ENCODE results near the gene AK2.

The AK2 gene

DNA sequence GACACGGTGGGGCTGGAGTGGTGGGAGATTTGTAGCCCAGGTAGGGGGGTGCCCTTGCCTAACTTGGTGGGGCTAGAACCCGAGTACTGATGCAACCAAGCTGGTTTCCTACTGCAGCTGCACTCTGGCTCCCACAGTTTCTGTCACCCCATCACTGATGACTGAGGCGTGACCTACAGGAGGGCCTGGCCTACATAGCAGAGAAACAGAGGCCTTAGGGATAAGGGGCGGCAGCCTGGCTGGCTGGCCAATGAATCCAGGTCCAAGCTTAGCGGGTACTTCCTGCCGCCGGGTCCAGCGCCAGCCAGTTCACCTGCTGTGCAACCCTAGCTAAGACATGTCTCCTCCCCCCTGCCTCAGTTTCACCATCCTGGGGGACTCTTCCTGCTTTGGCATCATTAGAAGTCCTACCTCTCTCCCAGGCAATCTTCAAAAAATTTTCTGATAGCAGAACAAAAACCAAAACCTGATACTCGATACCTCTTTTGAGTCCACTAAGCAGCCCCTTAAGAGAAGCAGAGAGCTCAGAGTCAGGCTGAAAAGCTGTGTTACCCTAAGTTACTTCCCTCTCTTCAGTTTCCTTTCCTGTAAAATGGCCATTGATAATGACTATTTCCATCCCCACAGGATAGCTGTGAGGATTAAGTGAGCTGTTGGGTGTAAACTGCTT is 44.7 kb downstream of the AK2 start:
- H3K27ac ChIP-seq = no peak overlapping the region

DNA sequence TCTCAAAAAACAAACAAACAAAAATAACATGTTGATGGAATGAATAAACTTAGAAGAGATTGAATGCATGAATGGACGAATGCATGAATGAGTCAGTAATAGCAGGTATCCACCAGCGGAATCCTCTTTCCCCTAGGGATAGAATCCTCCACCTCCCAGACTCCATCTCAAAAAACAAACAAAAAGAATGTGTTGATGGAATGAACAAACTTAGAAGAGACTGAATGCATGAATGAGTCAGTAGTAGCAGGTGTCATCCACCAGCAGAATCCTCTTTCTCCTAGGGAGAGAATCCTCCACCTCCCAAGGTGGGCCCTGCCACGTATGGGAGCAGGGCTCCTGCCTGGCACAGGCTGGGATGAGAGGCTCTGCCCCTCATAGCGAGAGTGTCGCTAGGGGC is 45.3 kb downstream of the AK2 start:
- no peak overlapping the region for H3K27ac ChIP-seq
- no peak for TF ChIP-seq CTCF (conservative IDR thresholded peaks at IDR 0.05)

More for the DNA sequence above, 44.7 kb downstream of the AK2 start:
- no peak for TF ChIP-seq CTCF (conservative IDR thresholded peaks at IDR 0.05)

- TF ChIP-seq CTCF (conservative IDR thresholded peaks at IDR 0.05) = no peak
- H3K27ac ChIP-seq = no peak overlapping the region
Observed at GRCh38 chr1:32990887-32991286, 45.8 kb downstream of the AK2 start.

DNA sequence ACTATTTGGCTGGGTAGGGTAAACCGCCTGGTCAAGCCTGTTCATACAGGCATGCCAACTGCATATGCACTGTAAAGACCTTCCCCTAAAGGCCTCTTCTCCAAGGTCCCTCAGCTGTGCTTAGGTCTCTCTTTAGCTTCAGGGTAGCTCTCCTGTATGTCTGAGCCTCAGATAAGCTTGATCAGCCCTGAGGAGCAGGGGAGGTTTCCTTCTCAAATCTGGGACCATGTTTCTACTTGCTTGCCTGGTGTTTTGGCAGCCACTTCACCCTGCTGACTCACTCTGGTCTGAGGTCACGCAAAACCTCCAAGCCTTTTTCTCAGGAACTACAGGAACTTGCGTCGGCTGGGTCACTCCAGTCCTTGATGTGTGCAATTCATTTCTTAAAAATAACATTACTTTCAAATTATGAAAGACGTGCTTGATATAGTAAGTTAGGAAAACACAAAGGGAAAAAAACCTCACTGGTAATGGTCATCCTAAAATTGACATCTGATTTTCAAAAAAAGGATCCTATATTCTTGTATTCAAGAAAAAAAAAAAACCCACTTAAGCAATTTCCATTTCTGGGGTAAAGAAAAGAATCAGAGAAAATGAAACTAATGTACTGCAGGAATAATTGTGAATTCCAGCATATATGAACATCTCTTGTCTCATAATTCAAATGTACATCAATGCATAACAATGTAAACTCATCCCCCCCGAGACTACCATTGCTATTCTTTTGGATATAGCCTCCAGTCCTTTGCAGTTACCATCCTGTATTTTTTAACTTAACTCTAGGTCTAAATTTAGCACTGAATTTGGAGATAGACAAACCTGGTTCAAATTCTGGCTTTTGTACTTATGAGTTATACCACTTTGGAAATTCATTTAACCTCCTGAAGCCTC is 47.3 kb downstream of the AK2 start:
- no peak overlapping the region for H3K27ac ChIP-seq
- TF ChIP-seq CTCF (conservative IDR thresholded peaks at IDR 0.05) = no peak

DNA sequence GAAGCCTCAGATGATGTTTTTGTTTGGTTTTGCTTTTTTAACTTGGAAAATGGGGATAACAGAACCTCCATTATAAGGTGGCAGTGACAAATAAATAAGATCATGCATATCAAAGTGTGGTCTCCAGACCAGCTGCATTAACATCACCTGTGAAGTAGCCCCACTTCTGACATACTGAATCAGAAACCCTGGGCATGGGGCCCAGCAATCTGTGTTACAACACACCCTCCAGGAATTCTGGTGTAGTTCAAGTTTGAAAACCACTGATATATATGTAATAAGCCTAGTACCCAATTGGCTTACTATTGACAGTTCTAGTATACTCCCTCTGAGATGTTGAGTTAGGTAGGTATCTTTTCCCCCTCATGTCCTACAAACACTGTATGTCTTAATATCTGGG is 48.0 kb downstream of the AK2 start:
- no peak overlapping the region for H3K27ac ChIP-seq
- no peak for TF ChIP-seq CTCF (conservative IDR thresholded peaks at IDR 0.05)

DNA sequence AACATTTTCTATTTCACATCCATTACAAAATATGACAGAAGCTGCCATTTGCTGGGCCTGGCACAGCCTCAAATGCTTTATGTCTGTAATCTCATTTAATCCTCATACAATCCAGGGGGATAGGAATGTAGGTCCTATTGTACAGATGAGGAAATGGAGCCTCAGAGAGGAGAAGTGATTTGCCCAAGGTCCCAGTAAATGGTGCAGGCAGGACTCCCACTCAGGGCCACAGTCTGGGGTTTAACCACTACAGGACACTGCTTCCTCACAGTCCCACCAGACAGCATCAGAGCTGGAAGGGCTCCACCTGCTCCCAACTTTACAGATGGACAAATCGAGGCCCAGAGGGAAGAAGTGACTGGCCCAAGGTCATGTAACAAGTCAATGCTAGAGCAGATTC is 51.5 kb downstream of the AK2 start:
- no peak overlapping the region for H3K27ac ChIP-seq
- no peak for TF ChIP-seq CTCF (conservative IDR thresholded peaks at IDR 0.05)

GRCh38 chr1:32984455-32985171 is 52.1 kb downstream of the AK2 start:
- no peak for TF ChIP-seq CTCF (conservative IDR thresholded peaks at IDR 0.05)
- H3K27ac ChIP-seq = no peak overlapping the region

All from VCaP (cell line).